ENCODE measurements around the gene MED26. TPM values are rescaled to one million over a fixed set of nuclear protein-coding genes. Genes with fewer than 3 reads are reported as not detected.

MED26 gene
- total and polyA plus RNA-seq, 2 of the 8 experiments (the other 6 are each of a cell fraction or from before 2014, with no cell fraction given): 5.3 to 10.7 TPM

- H3K4me3 ChIP-seq (ENCODE audit: extremely low read depth in 1 of 4, insufficient read depth in 2 of 4, low read depth in 3 of 4, low read length in 4 of 4): no peak overlapping the region
- no peak overlapping the region for H3K14ac ChIP-seq (ENCODE audit: insufficient read length)
- no peak overlapping the region; a peak in 2 of 4 replicates for H3K4me2 ChIP-seq (ENCODE audit: insufficient read depth in 1 of 2, low read depth in 2 of 2, low read length in 2 of 2)
- H2AK5ac ChIP-seq (ENCODE audit: low read depth, low read length): no peak overlapping the region
- peaks cover 10 to 26% (median 18%) of the 10 kb centered on the region in 4 experiments for H3K4me1 ChIP-seq (replicated peaks in 1 of 4; ENCODE audit: control insufficient read depth in 3 of 4, insufficient read depth in 4 of 4, low read length in 3 of 4)
- ChIA-PET POLR2A (ENCODE audit: partially characterized antibody) (interaction anchor here (1.0 to 3.1 kb wide), 7 partner anchors 9 to 77 kb away, joined by 3 to 11 read pairs (median 4); partner anchors contain the start of genes CHERP, MED26 and SLC35E1), CTCF (ENCODE audit: partially characterized antibody) (interaction anchor here (0.6 to 2.0 kb wide), 5 partner anchors 16 to 123 kb away, joined by 3 to 5 read pairs (median 3); no protein-coding TSS in a partner anchor)
- H2BK20ac ChIP-seq (ENCODE audit: low read length): no peak overlapping the region
- no peak overlapping the region for H2BK5ac ChIP-seq (ENCODE audit: low read depth, low read length)
- WGBS, 2 experiments (ENCODE audit: extremely low coverage in 1 of 2, insufficient coverage in 1 of 2, insufficient read length in 1 of 2, insufficient replicate concordance in 2 of 2, low coverage in 1 of 2, low lambda C conversion rate in 2 of 2, missing lambda C conversion rate in 1 of 2): 83% methylated on average over 9 of the region's 10 CpGs; no CpG with 5 or more reads in 1 of the 2 experiments
- H2BK120ac ChIP-seq (replicated peaks; ENCODE audit: low read depth, low read length): no peak overlapping the region
- peaks cover 52% of the 10 kb centered on the region for H3K79me1 ChIP-seq (ENCODE audit: low read depth, low read length)
- H3K23me2 ChIP-seq (ENCODE audit: low read depth, low read length): no peaks in the 10 kb centered on the region
- no peak overlapping the region for H4K5ac ChIP-seq (ENCODE audit: insufficient read length, low read depth, low read length)
- TF ChIP-seq CEBPB (IDR thresholded peaks at IDR 0.05; ENCODE audit: low read depth, low read length): no peak
- no peak for TF ChIP-seq CHD1 (IDR thresholded peaks at IDR 0.05; ENCODE audit: low read depth, low read length)
- TF ChIP-seq TEAD4 (IDR thresholded peaks at IDR 0.05; ENCODE audit: low read depth, low read length): peak; percentile 62
- no peak for TF ChIP-seq SIRT6 (IDR thresholded peaks at IDR 0.05; ENCODE audit: low read length)
- no peak overlapping the region; the same call in 1 of the 2 replicates for H3K18ac ChIP-seq (ENCODE audit: extremely low read depth, low read length)
- no peak overlapping the region for H2BK12ac ChIP-seq (ENCODE audit: low read depth, low read length)
- no peak overlapping the region for H3K4ac ChIP-seq (replicated peaks; ENCODE audit: insufficient read length, low read depth, low read length)
- no peaks in the 10 kb centered on the region for H3K27me3 ChIP-seq (replicated peaks in 1 of 4; ENCODE audit: control insufficient read depth in 3 of 4, extremely low read depth in 1 of 4, insufficient read depth in 3 of 4, low read length in 3 of 4)
- H2BK15ac ChIP-seq (ENCODE audit: low read length): no peak overlapping the region
- DNase-seq (ENCODE audit: low read depth in 1 of 2, low spot score in 2 of 2) (no peak), FAIRE-seq (no peak)
- no peak overlapping the region for H4K8ac ChIP-seq (ENCODE audit: extremely low read depth, insufficient read depth, low read length)
- no peak overlapping the region for H4K91ac ChIP-seq (replicated peaks; ENCODE audit: insufficient read length, low read length)
- no peak overlapping the region for H3K56ac ChIP-seq (replicated peaks; ENCODE audit: insufficient read length, low read depth, low read length)
- no peak overlapping the region for H3K9ac ChIP-seq (replicated peaks in 1 of 4; ENCODE audit: extremely low read depth in 1 of 4, low read depth in 3 of 4, low read length in 3 of 4)
- no peaks in the 10 kb centered on the region for H3K9me3 ChIP-seq (ENCODE audit: insufficient read depth in 2 of 2, low read depth in 1 of 2, low read length in 1 of 2)
- H2AFZ ChIP-seq (ENCODE audit: low read length): no peak overlapping the region
- H3K27ac ChIP-seq (ENCODE audit: low read depth, low read length): no peak overlapping the region
- H4K20me1 ChIP-seq (replicated peaks in 1 of 2; ENCODE audit: control insufficient read depth in 1 of 2, insufficient read depth in 2 of 2, low read length in 2 of 2): peaks cover 38 to 51% of the 10 kb centered on the region in 2 experiments
- no peaks in the 10 kb centered on the region for H3K36me3 ChIP-seq (ENCODE audit: control insufficient read depth in 2 of 4, insufficient read depth in 4 of 4, low read length in 3 of 4)
- peaks cover 13 to 95% of the 10 kb centered on the region in 2 experiments; a peak in 3 of 4 replicates for H3K79me2 ChIP-seq (ENCODE audit: control insufficient read depth in 1 of 2, insufficient read depth in 2 of 2, low read length in 2 of 2)
- no peak overlapping the region for H3K23ac ChIP-seq (ENCODE audit: insufficient read length)
These were observed 36.0 kb downstream of the MED26 start for GRCh38 chr19:16591803-16592556.

All from H1 (cell line).